Fibroblast of lung (primary cell): Measurements from ENCODE around the gene TAB2.

Experiments
- EZH2 ChIP-seq: IDR thresholded peaks from 2 replicates; pipeline ENCODE4 v1.5.1; 2012; ENCODE audit warnings: low read length, control low read depth, mild to moderate bottlenecking; ENCODE audit errors: missing control alignments
- TF ChIP-seq, protein P1 (sequence below), 2 donors: IDR thresholded peaks in 1 of 2; conservative IDR thresholded peaks in 1 of 2; 1 replicate in 1 of 2; 2 replicates in 1 of 2; pipeline ENCODE4 v1.5.1; 2011 to 2012; ENCODE audit warnings: low read length in 2 of 2, control low read depth in 1 of 2, inconsistent platforms in 1 of 2, low read depth in 1 of 2, mild to moderate bottlenecking in 1 of 2

DNA sequence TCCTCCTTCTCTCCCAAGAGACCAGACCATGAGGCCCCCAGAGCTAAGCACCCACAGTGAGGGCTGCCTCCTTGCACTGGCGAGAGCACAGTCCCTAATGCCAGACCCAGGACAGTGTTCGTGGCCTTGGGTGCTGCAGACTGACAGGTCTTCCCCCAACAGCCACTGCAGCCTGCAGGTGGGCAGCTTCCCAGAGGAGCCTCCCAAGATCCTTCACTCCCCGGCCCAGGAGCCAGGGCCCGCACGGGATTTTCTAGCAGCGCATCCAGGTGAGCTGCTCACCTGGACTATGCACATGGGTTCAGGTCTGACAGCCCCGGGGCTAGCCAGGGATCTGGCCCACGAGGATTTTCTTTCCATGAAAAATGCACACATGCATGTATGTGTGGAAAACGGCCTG is 124.2 kb downstream of the TAB2 start:
- TF ChIP-seq, protein P1, sequence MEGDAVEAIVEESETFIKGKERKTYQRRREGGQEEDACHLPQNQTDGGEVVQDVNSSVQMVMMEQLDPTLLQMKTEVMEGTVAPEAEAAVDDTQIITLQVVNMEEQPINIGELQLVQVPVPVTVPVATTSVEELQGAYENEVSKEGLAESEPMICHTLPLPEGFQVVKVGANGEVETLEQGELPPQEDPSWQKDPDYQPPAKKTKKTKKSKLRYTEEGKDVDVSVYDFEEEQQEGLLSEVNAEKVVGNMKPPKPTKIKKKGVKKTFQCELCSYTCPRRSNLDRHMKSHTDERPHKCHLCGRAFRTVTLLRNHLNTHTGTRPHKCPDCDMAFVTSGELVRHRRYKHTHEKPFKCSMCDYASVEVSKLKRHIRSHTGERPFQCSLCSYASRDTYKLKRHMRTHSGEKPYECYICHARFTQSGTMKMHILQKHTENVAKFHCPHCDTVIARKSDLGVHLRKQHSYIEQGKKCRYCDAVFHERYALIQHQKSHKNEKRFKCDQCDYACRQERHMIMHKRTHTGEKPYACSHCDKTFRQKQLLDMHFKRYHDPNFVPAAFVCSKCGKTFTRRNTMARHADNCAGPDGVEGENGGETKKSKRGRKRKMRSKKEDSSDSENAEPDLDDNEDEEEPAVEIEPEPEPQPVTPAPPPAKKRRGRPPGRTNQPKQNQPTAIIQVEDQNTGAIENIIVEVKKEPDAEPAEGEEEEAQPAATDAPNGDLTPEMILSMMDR (conservative IDR thresholded peaks at IDR 0.05 in 1 of 2, IDR thresholded peaks at IDR 0.05 in 1 of 2; ENCODE audit: low read depth in 1 of 2, low read length in 2 of 2) = no peak
- no peak for TF ChIP-seq EZH2
